ENCODE results near the gene CERK. TPM values are rescaled to one million over a fixed set of nuclear protein-coding genes. Genes with fewer than 3 reads are reported as not detected.

The CERK gene
- total and polyA plus RNA-seq, 2 of the 13 experiments (the other 11 are each of a cell fraction or from before 2014, with no cell fraction given), result 40.3 to 41.9 TPM

GRCh38 chr22:46652081-46652846 lies 85.8 kb downstream of the CERK start (continued):
- no peak for TF ChIP-seq IRF9 (CRISPR knock-in tag; IDR thresholded peaks at IDR 0.05; ENCODE audit: borderline replicate concordance)
- TF ChIP-seq ZFP62 (CRISPR knock-in tag; IDR thresholded peaks at IDR 0.05), result no peak
- TF ChIP-seq, protein P1, sequence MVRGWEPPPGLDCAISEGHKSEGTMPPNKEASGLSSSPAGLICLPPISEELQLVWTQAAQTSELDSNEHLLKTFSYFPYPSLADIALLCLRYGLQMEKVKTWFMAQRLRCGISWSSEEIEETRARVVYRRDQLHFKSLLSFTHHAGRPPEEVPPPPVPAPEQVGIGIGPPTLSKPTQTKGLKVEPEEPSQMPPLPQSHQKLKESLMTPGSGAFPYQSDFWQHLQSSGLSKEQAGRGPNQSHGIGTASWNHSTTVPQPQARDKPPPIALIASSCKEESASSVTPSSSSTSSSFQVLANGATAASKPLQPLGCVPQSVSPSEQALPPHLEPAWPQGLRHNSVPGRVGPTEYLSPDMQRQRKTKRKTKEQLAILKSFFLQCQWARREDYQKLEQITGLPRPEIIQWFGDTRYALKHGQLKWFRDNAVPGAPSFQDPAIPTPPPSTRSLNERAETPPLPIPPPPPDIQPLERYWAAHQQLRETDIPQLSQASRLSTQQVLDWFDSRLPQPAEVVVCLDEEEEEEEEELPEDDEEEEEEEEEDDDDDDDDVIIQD (CRISPR knock-in tag; IDR thresholded peaks at IDR 0.05; ENCODE audit: low read depth), result peak; percentile 12; the same call in 1 of the 2 replicates
- no peak for TF ChIP-seq ZNF260 (CRISPR knock-in tag; IDR thresholded peaks at IDR 0.05; ENCODE audit: borderline replicate concordance, low read depth)
- TF ChIP-seq NCOR1 (IDR thresholded peaks at IDR 0.05; ENCODE audit: borderline replicate concordance, low read length), result peak; percentile 94
- TF ChIP-seq, protein P2, sequence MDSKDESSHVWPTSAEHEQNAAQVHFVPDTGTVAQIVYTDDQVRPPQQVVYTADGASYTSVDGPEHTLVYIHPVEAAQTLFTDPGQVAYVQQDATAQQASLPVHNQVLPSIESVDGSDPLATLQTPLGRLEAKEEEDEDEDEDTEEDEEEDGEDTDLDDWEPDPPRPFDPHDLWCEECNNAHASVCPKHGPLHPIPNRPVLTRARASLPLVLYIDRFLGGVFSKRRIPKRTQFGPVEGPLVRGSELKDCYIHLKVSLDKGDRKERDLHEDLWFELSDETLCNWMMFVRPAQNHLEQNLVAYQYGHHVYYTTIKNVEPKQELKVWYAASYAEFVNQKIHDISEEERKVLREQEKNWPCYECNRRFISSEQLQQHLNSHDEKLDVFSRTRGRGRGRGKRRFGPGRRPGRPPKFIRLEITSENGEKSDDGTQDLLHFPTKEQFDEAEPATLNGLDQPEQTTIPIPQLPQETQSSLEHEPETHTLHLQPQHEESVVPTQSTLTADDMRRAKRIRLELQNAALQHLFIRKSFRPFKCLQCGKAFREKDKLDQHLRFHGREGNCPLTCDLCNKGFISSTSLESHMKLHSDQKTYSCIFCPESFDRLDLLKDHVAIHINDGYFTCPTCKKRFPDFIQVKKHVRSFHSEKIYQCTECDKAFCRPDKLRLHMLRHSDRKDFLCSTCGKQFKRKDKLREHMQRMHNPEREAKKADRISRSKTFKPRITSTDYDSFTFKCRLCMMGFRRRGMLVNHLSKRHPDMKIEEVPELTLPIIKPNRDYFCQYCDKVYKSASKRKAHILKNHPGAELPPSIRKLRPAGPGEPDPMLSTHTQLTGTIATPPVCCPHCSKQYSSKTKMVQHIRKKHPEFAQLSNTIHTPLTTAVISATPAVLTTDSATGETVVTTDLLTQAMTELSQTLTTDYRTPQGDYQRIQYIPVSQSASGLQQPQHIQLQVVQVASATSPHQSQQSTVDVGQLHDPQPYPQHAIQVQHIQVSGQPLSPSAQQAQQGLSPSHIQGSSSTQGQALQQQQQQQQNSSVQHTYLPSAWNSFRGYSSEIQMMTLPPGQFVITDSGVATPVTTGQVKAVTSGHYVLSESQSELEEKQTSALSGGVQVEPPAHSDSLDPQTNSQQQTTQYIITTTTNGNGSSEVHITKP (CRISPR knock-in tag; IDR thresholded peaks at IDR 0.05; ENCODE audit: low read depth), result peak; percentile 96
- peak; percentile 94 for TF ChIP-seq SKI (IDR thresholded peaks at IDR 0.05; ENCODE audit: partially characterized antibody)
- no peak for TF ChIP-seq ZNF576 (CRISPR knock-in tag; IDR thresholded peaks at IDR 0.05)
- TF ChIP-seq, protein P3, sequence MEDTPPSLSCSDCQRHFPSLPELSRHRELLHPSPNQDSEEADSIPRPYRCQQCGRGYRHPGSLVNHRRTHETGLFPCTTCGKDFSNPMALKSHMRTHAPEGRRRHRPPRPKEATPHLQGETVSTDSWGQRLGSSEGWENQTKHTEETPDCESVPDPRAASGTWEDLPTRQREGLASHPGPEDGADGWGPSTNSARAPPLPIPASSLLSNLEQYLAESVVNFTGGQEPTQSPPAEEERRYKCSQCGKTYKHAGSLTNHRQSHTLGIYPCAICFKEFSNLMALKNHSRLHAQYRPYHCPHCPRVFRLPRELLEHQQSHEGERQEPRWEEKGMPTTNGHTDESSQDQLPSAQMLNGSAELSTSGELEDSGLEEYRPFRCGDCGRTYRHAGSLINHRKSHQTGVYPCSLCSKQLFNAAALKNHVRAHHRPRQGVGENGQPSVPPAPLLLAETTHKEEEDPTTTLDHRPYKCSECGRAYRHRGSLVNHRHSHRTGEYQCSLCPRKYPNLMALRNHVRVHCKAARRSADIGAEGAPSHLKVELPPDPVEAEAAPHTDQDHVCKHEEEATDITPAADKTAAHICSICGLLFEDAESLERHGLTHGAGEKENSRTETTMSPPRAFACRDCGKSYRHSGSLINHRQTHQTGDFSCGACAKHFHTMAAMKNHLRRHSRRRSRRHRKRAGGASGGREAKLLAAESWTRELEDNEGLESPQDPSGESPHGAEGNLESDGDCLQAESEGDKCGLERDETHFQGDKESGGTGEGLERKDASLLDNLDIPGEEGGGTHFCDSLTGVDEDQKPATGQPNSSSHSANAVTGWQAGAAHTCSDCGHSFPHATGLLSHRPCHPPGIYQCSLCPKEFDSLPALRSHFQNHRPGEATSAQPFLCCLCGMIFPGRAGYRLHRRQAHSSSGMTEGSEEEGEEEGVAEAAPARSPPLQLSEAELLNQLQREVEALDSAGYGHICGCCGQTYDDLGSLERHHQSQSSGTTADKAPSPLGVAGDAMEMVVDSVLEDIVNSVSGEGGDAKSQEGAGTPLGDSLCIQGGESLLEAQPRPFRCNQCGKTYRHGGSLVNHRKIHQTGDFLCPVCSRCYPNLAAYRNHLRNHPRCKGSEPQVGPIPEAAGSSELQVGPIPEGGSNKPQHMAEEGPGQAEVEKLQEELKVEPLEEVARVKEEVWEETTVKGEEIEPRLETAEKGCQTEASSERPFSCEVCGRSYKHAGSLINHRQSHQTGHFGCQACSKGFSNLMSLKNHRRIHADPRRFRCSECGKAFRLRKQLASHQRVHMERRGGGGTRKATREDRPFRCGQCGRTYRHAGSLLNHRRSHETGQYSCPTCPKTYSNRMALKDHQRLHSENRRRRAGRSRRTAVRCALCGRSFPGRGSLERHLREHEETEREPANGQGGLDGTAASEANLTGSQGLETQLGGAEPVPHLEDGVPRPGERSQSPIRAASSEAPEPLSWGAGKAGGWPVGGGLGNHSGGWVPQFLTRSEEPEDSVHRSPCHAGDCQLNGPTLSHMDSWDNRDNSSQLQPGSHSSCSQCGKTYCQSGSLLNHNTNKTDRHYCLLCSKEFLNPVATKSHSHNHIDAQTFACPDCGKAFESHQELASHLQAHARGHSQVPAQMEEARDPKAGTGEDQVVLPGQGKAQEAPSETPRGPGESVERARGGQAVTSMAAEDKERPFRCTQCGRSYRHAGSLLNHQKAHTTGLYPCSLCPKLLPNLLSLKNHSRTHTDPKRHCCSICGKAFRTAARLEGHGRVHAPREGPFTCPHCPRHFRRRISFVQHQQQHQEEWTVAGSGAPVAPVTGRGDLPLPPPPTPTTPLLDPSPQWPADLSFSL (CRISPR knock-in tag; IDR thresholded peaks at IDR 0.05), result no peak
- TF ChIP-seq HMGXB4 (CRISPR knock-in tag; IDR thresholded peaks at IDR 0.05; ENCODE audit: borderline replicate concordance in 1 of 2, low read depth in 1 of 2), result peak in 1 of 2 experiments; percentile 61; a peak in 2 of 4 replicates
- no peak for TF ChIP-seq KDM5A (IDR thresholded peaks at IDR 0.05; ENCODE audit: borderline replicate concordance, low read length)

Measured in HepG2 (cell line).